Hematopoietic multipotent progenitor cell treated with erythropoietin and hydrocortisone succinate and interleukin-3 and kit ligand, for 17 days (in vitro differentiated cells): Measurements from ENCODE around the gene MFSD2B.

Source experiments
- DNase-seq: peaks from one replicate; pipeline ENCODE4 v3.0.0-alpha.2; 2015; ENCODE audit warnings: low spot score

Gene MFSD2B

GRCh38 chr2:24051833-24052232, 41.9 kb downstream of the MFSD2B start:
- no peak for DNase-seq

GRCh38 chr2:24052951-24053350, 43.1 kb downstream of the MFSD2B start:
- no peak for DNase-seq

- no peak for DNase-seq
Measured at GRCh38 chr2:24054366-24055010, 44.6 kb downstream of the MFSD2B start.

- no peak for DNase-seq
Measured at GRCh38 chr2:24055750-24056149, 45.9 kb downstream of the MFSD2B start.

GRCh38 chr2:24058564-24059271, 48.8 kb downstream of the MFSD2B start:
- DNase-seq = no peak

GRCh38 chr2:24065341-24065740, 55.5 kb downstream of the MFSD2B start:
- DNase-seq = no peak

- DNase-seq = no peak
Measured at GRCh38 chr2:24072259-24072658, 62.4 kb downstream of the MFSD2B start.

- no peak for DNase-seq
Measured at GRCh38 chr2:24073816-24074215, 63.9 kb downstream of the MFSD2B start.

- no peak for DNase-seq
Measured at GRCh38 chr2:24075259-24075658, 65.4 kb downstream of the MFSD2B start.
